Heart left ventricle (tissue), 16 donors: ENCODE results near the gene SH3BGR. TPM values are rescaled to one million over a fixed set of nuclear protein-coding genes. Genes with fewer than 3 reads are reported as not detected.

ENCODE experiments used
- ATAC-seq, 4 donors: fragments of 200-7000 bp; cut with Tn5 transposase; one replicate each; pipeline ENCODE4 v1.9.1; 2020 to 2022; ENCODE audit warnings: moderate library complexity in 4 of 4, mild to moderate bottlenecking in 3 of 4, moderate number of reproducible peaks in 1 of 4
- DNase-seq, 5 donors: peaks; one replicate each; pipeline ENCODE4 v3.0.0-alpha.2; 2020
- H3K27ac ChIP-seq, 12 donors: fragments of 200-600 bp; sonication (generic) in 4 of 12; one replicate each; pipeline versions ENCODE4 v1.5.0 to v1.8.0; 2016 to 2022; ENCODE audit warnings: mild to moderate bottlenecking in 2 of 12
- H3K27me3 ChIP-seq, 9 donors: fragments of 200-600 bp; sonication (generic) in 2 of 9; one replicate each; pipeline versions ENCODE4 v1.5.1 to v1.8.0; 2016 to 2022; ENCODE audit warnings: mild to moderate bottlenecking in 3 of 9
- H3K36me3 ChIP-seq, 9 donors: fragments of 200-600 bp; sonication (generic) in 2 of 9; one replicate each; pipeline versions ENCODE4 v1.5.0 to v1.8.0; 2018 to 2022; ENCODE audit warnings: mild to moderate bottlenecking in 2 of 9
- H3K4me1 ChIP-seq, 12 donors: fragments of 200-600 bp; sonication (generic) in 4 of 12; one replicate each; pipeline versions ENCODE4 v1.5.0 to v1.8.0; 2016 to 2022; ENCODE audit warnings: mild to moderate bottlenecking in 3 of 12
- H3K4me3 ChIP-seq, 12 donors: fragments of 200-600 bp; sonication (generic) in 4 of 12; one replicate each; pipeline versions ENCODE4 v1.5.0 to v1.8.0; 2017 to 2022; ENCODE audit warnings: mild to moderate bottlenecking in 9 of 12, moderate library complexity in 4 of 12
- H3K9me3 ChIP-seq, 12 donors: fragments of 200-600 bp; sonication (generic) in 4 of 12; one replicate each; pipeline versions ENCODE4 v1.5.0 to v1.8.0; 2016 to 2022; ENCODE audit warnings: mild to moderate bottlenecking in 1 of 12
- POLR2A ChIP-seq, 2 donors: fragments of 450-650 bp; IDR thresholded peaks; one replicate each; pipeline ENCODE4 v1.6.1; 2017; ENCODE audit warnings: antibody characterized with exemption in 2 of 2, mild to moderate bottlenecking in 2 of 2, moderate library complexity in 2 of 2
- WGBS, 4 donors: extraction: QIAGEN DNeasy Blood & Tissue Kit in 2 of 4; methylation state at CpG; one replicate each; pipeline versions ENCODE4 v1.1.5 to v1.1.7; 2013 to 2018; 5-methylcytosine and 5-hydroxymethylcytosine counted together
- intact Hi-C, 10 donors: fragments of 100-400 bp; cut with DNase I; formaldehyde crosslinking; loops; one replicate each; pipeline versions ENCODE4 v1.11.1 to v1.14.2; 2022
- polyA plus RNA-seq, 2 donors: library from polyadenylated mRNA; stranded (reverse); fragments of 200-250 nt; gene quantifications; one replicate each; pipeline ENCODE4 v1.2.3, GENCODE V29; 2013
- total RNA-seq, 9 donors: library from RNA; depleted of rRNA in 2 of 9; stranded (reverse); fragments of >200 nt in 2 of 9; fragmentation: NEBNext Ultra II Directional in 3 of 9; extraction: Animal tissue kit (Norgen Biotek cat#: 25700) in 3 of 9; gene quantifications; one replicate each; pipeline versions ENCODE4 v1.1.0 to v1.2.4, GENCODE V29; 2016 to 2023
- TF ChIP-seq, protein P1 (sequence below), 12 donors: fragments of 200-600 bp; sonication (generic) in 4 of 12; IDR thresholded peaks; one replicate each; pipeline versions ENCODE4 v1.5.0 to v1.8.0; 2018 to 2022; ENCODE audit warnings: antibody characterized with exemption in 12 of 12, mild to moderate bottlenecking in 5 of 12
- donor health status: ischemic (EF 13 %, LVEDD 7.1; RV severe dilation, severe dysfunction).
- donor health status: healthy with polysubstance abuse.
- donor health status: DM: no; HTN: yes; CAD: no.
- donor health status: DM: no; HTN: no; CAD: no.
- donor health status: ischemic (EF 25% LVEDD 6.9; RV normal size, moderate dysfunction).
- donor health status: ischemic (EF 25% LVEDD 5.7; RV mildly dilated, moderate dysfunction).
- donor health status: healthy.
- donor health status: DM: yes; HTN: yes; CAD: no.
- donor health status: ischemic (EF 35%, LVEDD 5.7; RV mildly dilated, moderate dysfunction).
- donor health status: nonischemic (EF 11% LVEDD 7.7; RV severe dilation, severe dysfunction).
- donor health status: DM: yes; HTN: yes; CAD: no.
- donor health status: PGD.
- donor health status: ischemic (EF 29% LVEDD 5.4; RV normal size, mild dysfunction).
- donor health status: nonischemic (EF 23%, LVEDD 6.1; RV moderate dilation, normal function).

Gene SH3BGR
- total and polyA plus RNA-seq, 11 donors, result 52.1 to 357 (median 135) TPM

- H3K36me3 ChIP-seq, result peaks cover 0 to 7% (median 0%) of the 10 kb centered on the region in 9 donors
- H3K27ac ChIP-seq, result no peak overlapping the region
- no peak for DNase-seq
- H3K27me3 ChIP-seq, result no peaks in the 10 kb centered on the region
- peaks cover 0 to 15% (median 0%) of the 10 kb centered on the region in 12 donors for H3K9me3 ChIP-seq
- ATAC-seq, result no peak
- no peak overlapping the region for H3K4me3 ChIP-seq
- TF ChIP-seq POLR2A (IDR thresholded peaks at IDR 0.05), result no peak
- TF ChIP-seq, protein P1, sequence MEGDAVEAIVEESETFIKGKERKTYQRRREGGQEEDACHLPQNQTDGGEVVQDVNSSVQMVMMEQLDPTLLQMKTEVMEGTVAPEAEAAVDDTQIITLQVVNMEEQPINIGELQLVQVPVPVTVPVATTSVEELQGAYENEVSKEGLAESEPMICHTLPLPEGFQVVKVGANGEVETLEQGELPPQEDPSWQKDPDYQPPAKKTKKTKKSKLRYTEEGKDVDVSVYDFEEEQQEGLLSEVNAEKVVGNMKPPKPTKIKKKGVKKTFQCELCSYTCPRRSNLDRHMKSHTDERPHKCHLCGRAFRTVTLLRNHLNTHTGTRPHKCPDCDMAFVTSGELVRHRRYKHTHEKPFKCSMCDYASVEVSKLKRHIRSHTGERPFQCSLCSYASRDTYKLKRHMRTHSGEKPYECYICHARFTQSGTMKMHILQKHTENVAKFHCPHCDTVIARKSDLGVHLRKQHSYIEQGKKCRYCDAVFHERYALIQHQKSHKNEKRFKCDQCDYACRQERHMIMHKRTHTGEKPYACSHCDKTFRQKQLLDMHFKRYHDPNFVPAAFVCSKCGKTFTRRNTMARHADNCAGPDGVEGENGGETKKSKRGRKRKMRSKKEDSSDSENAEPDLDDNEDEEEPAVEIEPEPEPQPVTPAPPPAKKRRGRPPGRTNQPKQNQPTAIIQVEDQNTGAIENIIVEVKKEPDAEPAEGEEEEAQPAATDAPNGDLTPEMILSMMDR (IDR thresholded peaks at IDR 0.05), result no peak
- 69 to 84% (median 80%) methylated on average over 1 of the region's 1 CpG for WGBS, 4 donors
- H3K4me1 ChIP-seq, result peaks cover 0 to 5% (median 0%) of the 10 kb centered on the region in 12 donors
- intact Hi-C loops, result no loop called here
Observed at GRCh38 chr21:39489380-39489924, 37.7 kb downstream of the SH3BGR start.

GRCh38 chr21:39499156-39499555, 47.4 kb downstream of the SH3BGR start:
- ATAC-seq, result no peak

GRCh38 chr21:39502631-39503030, 50.9 kb downstream of the SH3BGR start:
- Histone ChIP-seq H3K27ac (no peak overlapping the region), H3K36me3 (peaks cover 0 to 5% (median 0%) of the 10 kb centered on the region in 9 donors), H3K4me3 (no peak overlapping the region), H3K4me1 (no peaks in the 10 kb centered on the region), H3K27me3 (no peaks in the 10 kb centered on the region), H3K9me3 (no peaks in the 10 kb centered on the region)
- TF ChIP-seq, protein P1 (IDR thresholded peaks at IDR 0.05), result no peak
- TF ChIP-seq POLR2A (IDR thresholded peaks at IDR 0.05), result no peak
- WGBS, 4 donors, result 73 to 82% (median 76%) methylated on average over 7 of the region's 7 CpGs
- DNase-seq, result no peak
- intact Hi-C loops, result no loop called here
- ATAC-seq, result peak in 1 of 4 donors; percentile 26

More at GRCh38 chr21:39499156-39499555, 47.4 kb downstream of the SH3BGR start:
- no peak for DNase-seq
- intact Hi-C loops, result no loop called here
- Histone ChIP-seq H3K4me1 (no peaks in the 10 kb centered on the region), H3K27me3 (no peaks in the 10 kb centered on the region), H3K27ac (no peak overlapping the region), H3K36me3 (peaks cover 0 to 5% (median 0%) of the 10 kb centered on the region in 9 donors), H3K4me3 (no peak overlapping the region), H3K9me3 (peaks cover 0 to 13% (median 1%) of the 10 kb centered on the region in 12 donors)
- WGBS, 4 donors, result 92 to 100% (median 93%) methylated on average over 1 of the region's 1 CpG
- TF ChIP-seq, protein P1 (IDR thresholded peaks at IDR 0.05), result no peak
- TF ChIP-seq POLR2A (IDR thresholded peaks at IDR 0.05), result no peak

DNA sequence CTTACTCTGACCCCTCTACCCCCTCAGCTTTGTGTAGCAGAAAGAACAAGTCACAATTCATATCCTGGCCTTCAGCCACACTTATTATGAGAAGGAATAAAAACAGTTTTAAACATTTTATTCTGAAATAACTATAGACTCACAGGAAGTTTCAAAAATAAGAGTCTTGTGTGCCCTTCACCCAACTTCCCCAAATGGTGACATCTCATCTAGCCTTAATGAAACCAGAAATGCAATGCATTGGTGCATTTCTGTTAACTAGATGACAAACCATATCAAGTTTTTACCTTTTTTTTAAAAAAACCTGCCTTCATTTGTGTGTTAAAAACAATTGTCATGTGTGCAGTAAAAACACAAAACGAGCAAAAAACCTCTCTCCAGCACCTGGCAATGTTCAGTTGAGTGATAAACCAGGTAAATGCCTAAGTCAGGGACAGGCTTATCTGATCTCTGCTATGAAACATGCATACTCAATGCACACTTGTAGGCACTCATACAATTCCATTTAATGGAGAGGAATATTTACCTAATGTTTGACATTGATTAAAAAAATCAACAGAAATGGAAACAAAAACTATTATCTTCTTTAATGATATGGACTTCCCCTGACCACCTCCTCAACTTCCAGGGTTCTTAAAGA, 51.5 kb downstream of the SH3BGR start:
- Histone ChIP-seq H3K27ac (no peak overlapping the region), H3K4me3 (no peak overlapping the region), H3K36me3 (peaks cover 0 to 5% (median 0%) of the 10 kb centered on the region in 9 donors), H3K9me3 (no peaks in the 10 kb centered on the region), H3K4me1 (no peaks in the 10 kb centered on the region), H3K27me3 (no peaks in the 10 kb centered on the region)
- WGBS, 4 donors, result 67 to 77% (median 75%) methylated on average over 1 of the region's 1 CpG
- DNase-seq (no peak), ATAC-seq (no peak)
- intact Hi-C loops, result no loop called here
- no peak for TF ChIP-seq POLR2A (IDR thresholded peaks at IDR 0.05)
- TF ChIP-seq, protein P1 (IDR thresholded peaks at IDR 0.05), result no peak
